Esophagus squamous epithelium (tissue), 4 donors: ENCODE data around the gene RALY.

Source experiments
- POLR2A ChIP-seq, 4 donors: fragments of 450-650 bp; IDR thresholded peaks; one replicate each; pipeline ENCODE4 v1.6.1; 2017; ENCODE audit warnings: antibody characterized with exemption in 4 of 4, mild to moderate bottlenecking in 4 of 4, moderate library complexity in 3 of 4
- TF ChIP-seq, protein P1 (sequence below), 6 experiments: fragments of 450-650 bp in 4 of 6; fragments of 200-600 bp in 2 of 6; sonication (generic) in 2 of 6; IDR thresholded peaks; one replicate each; pipeline ENCODE4 v1.5.1; 2016 to 2019; ENCODE audit warnings: antibody characterized with exemption in 6 of 6, mild to moderate bottlenecking in 4 of 6, moderate library complexity in 4 of 6

DNA sequence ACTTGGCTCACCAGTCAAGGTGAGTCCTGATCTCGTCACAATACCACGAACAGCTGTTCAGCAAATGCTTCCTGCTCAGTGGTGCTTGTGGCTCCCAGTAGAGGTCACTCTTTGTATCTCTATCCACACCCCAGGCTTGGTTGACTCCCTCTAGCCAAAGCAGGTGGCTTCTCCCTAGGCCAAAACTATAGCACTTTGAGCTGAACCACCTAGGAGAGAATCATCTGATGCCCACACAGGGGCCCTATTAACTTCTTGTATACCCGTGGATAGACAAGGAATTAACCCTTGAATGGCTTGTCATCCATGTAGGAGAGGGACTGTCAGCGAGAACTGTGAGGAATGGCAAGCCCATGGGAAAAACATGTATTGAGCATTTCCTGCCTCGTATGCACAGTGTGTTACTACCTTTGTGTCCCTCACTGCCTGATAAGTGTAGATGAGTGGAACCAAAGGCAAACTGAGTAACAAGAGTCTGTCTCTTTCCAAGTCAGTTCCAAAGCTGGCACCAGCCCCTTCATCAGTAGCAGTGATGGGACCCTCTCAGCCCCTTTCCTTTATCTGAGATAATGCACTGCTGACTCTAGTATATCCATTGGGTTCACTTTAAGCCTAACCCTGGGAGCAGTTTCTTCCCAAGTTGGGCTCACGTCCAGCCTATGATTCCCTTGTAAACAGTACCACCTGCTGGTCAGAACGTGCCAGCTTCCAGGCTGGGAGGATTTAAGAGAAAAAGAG is 75.8 kb downstream of the RALY start:
- TF ChIP-seq, protein P1, sequence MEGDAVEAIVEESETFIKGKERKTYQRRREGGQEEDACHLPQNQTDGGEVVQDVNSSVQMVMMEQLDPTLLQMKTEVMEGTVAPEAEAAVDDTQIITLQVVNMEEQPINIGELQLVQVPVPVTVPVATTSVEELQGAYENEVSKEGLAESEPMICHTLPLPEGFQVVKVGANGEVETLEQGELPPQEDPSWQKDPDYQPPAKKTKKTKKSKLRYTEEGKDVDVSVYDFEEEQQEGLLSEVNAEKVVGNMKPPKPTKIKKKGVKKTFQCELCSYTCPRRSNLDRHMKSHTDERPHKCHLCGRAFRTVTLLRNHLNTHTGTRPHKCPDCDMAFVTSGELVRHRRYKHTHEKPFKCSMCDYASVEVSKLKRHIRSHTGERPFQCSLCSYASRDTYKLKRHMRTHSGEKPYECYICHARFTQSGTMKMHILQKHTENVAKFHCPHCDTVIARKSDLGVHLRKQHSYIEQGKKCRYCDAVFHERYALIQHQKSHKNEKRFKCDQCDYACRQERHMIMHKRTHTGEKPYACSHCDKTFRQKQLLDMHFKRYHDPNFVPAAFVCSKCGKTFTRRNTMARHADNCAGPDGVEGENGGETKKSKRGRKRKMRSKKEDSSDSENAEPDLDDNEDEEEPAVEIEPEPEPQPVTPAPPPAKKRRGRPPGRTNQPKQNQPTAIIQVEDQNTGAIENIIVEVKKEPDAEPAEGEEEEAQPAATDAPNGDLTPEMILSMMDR (IDR thresholded peaks at IDR 0.05) = peak; percentile 73 to 92 (median 86)
- TF ChIP-seq POLR2A (IDR thresholded peaks at IDR 0.05) = no peak
